ENCODE data around the gene WDR47.

GRCh38 chr1:108960719-108961118 lies 81.2 kb downstream of the WDR47 start:
- TF ChIP-seq, protein P1, sequence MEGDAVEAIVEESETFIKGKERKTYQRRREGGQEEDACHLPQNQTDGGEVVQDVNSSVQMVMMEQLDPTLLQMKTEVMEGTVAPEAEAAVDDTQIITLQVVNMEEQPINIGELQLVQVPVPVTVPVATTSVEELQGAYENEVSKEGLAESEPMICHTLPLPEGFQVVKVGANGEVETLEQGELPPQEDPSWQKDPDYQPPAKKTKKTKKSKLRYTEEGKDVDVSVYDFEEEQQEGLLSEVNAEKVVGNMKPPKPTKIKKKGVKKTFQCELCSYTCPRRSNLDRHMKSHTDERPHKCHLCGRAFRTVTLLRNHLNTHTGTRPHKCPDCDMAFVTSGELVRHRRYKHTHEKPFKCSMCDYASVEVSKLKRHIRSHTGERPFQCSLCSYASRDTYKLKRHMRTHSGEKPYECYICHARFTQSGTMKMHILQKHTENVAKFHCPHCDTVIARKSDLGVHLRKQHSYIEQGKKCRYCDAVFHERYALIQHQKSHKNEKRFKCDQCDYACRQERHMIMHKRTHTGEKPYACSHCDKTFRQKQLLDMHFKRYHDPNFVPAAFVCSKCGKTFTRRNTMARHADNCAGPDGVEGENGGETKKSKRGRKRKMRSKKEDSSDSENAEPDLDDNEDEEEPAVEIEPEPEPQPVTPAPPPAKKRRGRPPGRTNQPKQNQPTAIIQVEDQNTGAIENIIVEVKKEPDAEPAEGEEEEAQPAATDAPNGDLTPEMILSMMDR (IDR thresholded peaks at IDR 0.05; ENCODE audit: low read depth, low read length, poor library complexity, severe bottlenecking): no peak
- no peak for TF ChIP-seq EZH2phosphoT487 (IDR thresholded peaks at IDR 0.05; ENCODE audit: borderline replicate concordance, low read length)

Measured in DOHH2 (cell line).